ENCODE measurements around the gene KCNH1.

- no peak for TF ChIP-seq ZNF24 (IDR thresholded peaks at IDR 0.05)
- no peak for TF ChIP-seq NBN (IDR thresholded peaks at IDR 0.05)
- no peak for TF ChIP-seq RFX5 (IDR thresholded peaks at IDR 0.05; ENCODE audit: low read depth, low read length)
- TF ChIP-seq POLR2A (IDR thresholded peaks at IDR 0.05; ENCODE audit: low read depth, low read length) = no peak
- no peak for TF ChIP-seq USF2 (IDR thresholded peaks at IDR 0.05; ENCODE audit: borderline replicate concordance, low read depth, low read length)
- TF ChIP-seq SUPT20H (IDR thresholded peaks at IDR 0.05; ENCODE audit: borderline replicate concordance, control insufficient read depth, low read depth, low read length) = no peak
- no peak for TF ChIP-seq CTCF (IDR thresholded peaks at IDR 0.05 in 2 of 3, conservative IDR thresholded peaks at IDR 0.05 in 1 of 3; ENCODE audit: control insufficient read depth in 2 of 3, extremely low read depth in 1 of 3, insufficient read depth in 1 of 3, low read depth in 3 of 3, low read length in 3 of 3)
These were observed 433.4 kb downstream of the KCNH1 start for GRCh38 chr1:210700511-210700910.

Measured in GM12878 (cell line).